ENCODE measurements around the gene ZSCAN12. TPM values are rescaled to one million over a fixed set of nuclear protein-coding genes. Genes with fewer than 3 reads are reported as not detected.
"Not testable (repeated sequence)": the region's sequence is repeated elsewhere in the genome, so short reads cannot be mapped to it uniquely, and the experiment has no call there.

ZSCAN12 gene
- total RNA-seq, 1 donor from 2014 or later, result 6.2 TPM

DNA sequence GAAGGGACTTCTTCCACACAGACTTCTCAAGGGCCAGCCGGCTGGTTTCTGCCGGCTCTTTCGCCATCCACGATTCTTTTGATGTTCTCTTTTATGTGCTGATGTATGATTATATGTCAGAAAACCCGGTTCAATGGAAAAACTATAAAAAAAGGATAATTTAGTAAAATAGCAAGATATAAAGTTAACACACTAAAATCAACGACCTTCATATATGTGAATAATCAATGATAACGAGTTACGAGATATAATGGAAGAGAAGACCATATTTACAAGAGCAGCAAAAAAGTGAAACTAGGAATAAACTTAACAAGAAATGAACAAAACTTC lies 540 bp upstream of the ZSCAN12 start:
- intact Hi-C loops (cut with micrococcal nuclease), result no loop called here

DNA sequence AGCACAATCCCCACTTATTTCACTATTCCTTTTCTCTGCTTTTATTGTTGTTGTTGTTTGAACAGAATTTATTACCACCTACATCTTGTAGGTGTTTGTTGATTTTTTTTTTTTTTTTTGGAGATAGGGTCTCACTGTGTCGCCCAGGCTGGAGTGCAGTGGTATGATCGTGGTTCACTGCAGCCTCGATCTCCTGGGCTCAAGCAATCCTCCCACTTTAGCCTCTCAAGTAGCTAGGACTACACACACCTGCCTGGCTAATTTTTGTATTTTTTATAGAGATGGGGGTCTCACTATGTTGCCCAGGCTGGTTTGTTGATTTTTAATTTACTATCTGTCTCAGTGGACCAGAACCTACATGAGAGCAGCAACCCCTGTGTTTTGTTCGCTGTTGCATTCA lies 3.6 kb downstream of the ZSCAN12 start:
- intact Hi-C loops (cut with micrococcal nuclease), result loop anchor here (5.0 kb wide), 1 partner anchor 584 kb away; a partner anchor contains a TSS

DNA sequence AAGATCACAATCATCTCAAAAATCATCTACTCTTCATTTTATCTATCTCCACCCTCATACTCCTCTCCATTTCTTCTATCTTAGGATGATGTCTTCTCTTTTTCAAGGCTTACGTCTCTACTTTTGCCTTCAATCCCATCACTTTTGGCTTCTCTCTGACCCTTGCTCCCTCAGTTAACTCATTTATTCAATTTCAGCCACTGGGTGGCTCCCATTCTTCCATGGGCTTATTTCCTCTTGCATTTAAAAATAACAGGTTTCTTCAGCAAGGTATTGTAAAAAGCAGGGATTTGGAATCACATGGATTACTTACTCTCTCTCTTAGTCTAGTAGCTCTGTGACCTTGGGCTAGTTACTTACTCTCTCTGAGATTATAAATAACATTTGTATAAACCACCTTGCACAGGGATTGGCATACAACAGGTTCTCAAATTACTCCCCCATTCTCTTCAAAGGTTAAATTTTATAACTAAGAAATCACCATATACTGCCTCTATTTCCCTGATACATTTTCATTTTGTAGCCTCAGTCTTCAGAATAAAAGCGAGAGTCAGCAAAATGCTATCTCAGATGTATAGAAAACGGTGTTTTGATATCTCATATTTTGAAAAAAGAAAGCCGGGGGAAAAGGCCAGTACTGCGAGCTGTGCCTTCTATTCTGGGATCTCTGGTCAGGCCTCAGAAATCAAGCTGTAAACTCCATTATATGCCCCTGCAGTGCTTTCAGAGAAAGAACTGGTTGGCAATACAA lies 5.5 kb downstream of the ZSCAN12 start:
- intact Hi-C loops (cut with micrococcal nuclease), result loop anchor here (1.0 kb wide), 1 partner anchor 186 kb away; no protein-coding TSS in a partner anchor

DNA sequence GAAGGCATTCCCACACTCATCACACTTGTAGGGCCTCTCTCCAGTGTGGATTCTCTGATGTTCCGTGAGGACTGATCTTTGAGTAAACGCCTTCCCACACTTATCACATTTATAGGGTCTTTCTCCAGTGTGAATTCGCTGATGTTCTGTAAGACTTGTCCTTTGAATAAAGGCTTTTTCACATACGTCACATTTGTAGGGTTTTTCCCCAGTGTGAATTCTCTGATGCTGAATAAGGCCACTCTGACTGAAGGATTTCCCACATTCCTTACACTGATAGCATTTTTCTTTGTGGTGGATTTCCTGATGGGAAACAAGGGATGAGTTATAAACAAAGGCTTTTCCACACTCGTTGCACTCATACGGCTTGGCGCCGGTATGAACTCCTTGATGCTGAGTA lies 8.9 kb downstream of the ZSCAN12 start:
- intact Hi-C loops (cut with micrococcal nuclease), result no loop called here

DNA sequence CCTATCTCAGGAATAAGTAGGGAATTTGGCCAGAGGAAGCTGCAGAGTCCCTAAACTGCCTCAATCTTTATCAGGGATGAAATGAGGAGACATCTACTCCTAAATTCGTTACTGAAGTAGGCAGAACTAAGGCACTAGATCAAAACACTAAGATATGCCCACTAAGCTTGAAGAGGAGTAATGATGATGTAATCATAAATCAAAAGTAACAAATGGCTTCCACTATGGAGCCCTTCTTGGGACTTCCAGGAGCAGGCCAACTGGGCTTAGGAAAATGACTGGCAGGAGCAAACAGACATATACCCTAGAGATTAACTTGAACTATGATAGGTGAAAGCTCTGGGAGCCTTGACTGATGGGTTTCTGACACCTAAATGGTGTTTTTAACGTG lies 15.4 kb downstream of the ZSCAN12 start:
- intact Hi-C loops (cut with micrococcal nuclease), result no loop called here

DNA sequence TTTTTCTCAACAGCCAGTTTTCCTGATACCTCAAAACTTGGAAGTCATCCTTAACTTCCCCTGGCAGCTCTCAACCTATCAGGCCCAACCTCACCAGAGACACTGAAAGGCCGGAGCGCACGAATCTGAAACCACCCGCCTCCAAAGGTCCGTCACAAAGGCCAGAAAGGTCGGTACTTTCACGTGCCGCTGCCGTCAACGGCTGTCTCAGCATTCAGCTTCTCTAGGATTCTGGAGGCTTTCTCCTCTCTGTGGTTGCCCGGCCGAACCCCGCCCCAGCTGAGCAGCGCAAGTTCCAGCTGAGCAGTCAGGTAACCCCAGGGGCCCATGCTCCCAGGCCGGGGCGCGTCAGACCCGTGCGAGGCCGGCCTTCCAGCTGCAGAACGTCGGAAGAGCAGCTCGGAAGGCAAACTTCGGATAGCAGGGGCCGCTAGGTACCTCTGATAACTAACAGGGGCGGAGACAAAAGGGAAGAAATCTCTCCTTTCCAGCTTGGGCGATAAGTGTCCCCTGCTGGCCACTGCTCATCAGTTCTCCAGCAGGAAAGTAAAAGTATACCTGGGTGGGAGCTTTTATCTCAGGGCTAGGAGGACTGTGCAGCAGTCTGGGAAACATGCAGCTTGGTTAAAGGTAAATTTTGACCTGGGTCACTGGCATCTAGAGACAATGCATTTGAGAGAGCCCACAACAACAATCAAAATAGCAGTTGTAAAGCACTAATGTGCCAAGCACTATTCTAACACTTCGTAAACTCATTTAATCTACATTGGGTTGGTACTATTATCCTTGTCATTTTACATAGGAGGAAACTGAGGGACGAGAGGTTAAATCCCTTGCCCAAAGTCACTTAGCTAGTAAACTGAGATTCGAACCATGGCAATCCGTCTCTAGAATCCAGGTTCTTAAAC lies 16.1 kb downstream of the ZSCAN12 start:
- intact Hi-C loops (cut with micrococcal nuclease), result loop anchor here (2.0 kb wide), 1 partner anchor 15 kb away; the partner anchor contains the start of gene ZSCAN12

DNA sequence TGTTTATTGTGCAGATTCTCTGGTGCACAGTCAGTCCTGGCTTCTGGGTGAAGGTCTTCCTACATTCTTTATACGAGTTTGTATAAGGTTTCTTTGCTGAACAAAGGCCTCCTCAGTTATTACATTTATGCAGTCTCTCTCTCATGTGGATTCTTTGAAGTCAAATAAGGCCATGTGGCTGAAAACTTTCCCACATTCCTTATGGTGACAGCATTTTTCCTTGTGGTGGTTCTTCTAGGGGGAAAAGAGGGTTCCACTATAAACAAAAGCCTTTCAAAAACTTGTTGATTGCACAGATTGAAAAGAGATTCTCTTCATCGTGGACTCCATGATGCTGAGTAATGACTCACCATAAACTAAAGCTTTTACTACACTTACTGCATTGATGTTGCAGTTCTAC lies 19.2 kb downstream of the ZSCAN12 start:
- intact Hi-C loops (cut with micrococcal nuclease), result no loop called here

DNA sequence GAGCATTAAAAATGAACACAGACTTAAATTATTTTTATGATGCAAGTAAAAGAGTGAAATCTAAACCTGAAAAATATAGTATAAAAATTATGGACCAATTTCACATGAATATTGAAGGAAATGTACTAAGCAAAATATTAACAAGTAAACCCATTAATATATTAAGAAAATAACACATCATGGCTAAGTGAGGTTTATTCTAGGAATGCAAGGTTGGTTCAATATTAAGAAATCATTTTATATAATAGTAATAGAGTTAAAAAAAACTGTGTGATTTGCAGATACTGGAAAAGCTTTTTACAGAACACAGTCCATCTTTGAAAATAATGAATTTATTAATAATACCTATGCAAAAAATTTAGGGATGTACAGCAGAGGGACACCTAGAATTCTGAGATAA lies 20.9 kb downstream of the ZSCAN12 start:
- intact Hi-C loops (cut with micrococcal nuclease), result no loop called here

DNA sequence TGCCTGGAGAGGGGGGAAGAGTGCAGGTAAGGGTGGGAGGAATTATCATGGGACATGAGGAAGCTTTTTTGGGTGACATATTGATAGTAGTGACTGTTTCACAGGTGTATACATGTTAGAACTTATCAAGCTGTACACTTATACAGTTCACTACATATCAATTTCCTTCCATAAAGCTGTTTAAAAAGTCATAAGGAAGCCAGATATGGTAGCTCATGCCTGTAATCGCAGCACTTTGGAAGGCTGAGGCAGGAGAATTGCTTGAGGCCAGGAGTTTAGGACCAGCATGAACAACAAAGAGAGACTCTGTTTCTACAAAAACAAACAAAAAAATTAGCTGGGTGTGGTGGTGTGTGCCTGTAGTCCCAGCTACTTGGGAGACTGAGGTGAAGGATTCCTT lies 21.7 kb downstream of the ZSCAN12 start:
- intact Hi-C loops (cut with micrococcal nuclease), result no loop called here

DNA sequence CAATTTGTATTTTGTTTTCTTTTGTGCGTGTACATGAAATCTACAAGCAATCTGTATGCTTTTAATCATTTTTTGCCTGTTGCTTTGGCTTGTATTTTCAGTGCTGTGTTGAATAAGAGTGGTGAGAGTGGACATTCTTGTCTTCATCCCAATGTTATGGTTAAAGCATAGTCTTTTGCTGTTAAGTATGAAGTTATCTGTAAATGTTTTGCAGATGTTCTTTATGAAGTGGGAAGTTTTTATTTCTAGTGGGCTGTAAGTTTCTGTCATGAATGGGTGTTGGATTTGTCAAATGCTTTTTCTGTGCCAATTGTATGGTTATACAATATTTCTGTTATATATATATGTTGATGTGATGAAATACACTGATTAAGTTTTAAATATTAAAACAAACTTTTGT lies 25.6 kb downstream of the ZSCAN12 start:
- intact Hi-C loops (cut with micrococcal nuclease), result no loop called here

DNA sequence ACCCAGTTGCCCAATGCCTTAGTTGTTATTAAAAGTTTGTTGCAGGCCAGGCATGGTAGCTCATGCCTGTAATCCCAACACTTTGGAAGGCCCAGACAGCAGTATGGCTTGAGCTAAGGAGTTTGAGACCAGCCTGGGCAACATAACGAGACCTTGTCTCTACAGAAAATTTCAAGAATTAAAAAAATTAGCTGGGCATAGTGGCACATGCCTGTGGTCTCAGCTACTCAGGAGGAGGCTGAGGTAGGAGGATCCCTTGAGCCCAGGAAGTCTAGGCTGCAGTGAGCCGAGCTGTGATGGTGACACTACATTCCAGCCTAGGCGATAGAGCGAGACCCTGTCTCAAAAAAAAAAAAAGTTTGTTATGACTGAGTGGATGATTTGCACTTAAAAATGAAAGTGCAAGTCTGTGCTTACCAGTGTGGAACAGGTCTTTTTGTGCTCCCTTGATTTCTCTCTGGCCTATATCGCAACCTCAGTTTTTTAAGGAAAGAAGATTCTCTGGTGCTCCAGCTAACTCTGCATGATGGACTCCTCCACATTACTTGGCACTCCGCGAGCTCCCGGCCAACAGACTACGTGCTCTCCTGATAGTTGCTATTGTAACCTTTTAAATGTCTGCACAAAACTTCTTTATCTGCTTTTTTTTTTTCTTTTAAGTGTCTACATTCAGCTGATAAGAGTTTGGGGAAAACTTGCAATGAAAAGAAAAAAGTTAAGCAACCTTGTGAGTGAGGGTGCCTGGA lies 27.7 kb downstream of the ZSCAN12 start:
- intact Hi-C loops (cut with micrococcal nuclease), result no loop called here

DNA sequence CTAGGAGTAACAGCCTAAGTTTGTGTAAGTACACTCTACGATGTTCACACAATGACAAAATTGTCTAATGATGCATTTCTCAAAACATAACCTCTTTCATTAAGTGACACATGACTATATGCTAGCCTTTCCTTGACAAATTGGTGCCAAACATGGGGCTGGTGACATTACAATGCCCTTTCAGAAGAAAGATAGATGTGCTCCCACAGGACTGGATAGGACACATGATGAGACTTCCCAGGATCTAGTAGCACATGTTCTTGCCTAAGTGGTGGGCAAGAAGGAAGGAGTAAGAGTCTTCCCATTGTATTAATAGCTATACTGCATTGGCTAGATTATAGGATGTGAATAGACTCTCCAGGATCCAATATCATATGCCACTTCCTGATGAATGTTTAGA lies 28.3 kb downstream of the ZSCAN12 start:
- intact Hi-C loops (cut with micrococcal nuclease), result no loop called here

DNA sequence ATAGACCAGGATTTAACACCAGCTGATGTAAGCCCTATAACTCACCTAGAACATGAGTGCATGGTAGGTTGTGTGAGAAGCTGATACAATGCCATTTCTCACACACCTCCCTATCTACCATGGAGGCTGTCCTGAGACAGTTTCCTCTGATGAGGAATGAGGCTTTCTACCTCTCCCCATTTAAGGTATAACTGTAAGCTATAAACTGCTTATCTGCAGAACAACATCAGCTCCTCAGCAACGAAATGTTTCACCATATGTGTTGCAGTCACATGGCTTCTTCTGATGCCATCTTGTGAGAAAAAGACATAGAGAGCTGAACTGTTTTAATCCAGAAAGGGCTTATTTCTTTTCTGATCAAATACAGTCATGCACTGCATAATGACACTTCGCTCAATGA lies 29.1 kb downstream of the ZSCAN12 start:
- intact Hi-C loops (cut with micrococcal nuclease), result no loop called here

DNA sequence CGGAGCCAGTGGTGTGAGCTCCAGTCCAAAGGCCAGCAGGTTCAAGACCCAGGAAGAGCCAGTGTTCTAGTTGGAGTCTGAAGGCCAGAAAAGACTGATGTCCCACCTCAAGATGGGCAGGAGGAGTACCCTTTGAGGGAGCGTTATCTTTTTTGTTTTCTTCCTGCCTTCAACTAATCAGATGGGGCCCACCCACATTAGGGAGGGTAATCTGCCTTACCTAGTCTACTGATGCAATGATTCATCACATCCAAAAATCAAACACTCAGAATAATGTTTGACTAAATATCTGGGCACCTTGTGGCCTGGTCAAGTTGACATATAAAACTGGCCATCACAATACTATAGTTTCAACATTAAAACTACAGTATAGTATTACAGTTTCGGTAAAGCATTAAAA lies 30.1 kb downstream of the ZSCAN12 start:
- intact Hi-C loops (cut with micrococcal nuclease), result no loop called here

DNA sequence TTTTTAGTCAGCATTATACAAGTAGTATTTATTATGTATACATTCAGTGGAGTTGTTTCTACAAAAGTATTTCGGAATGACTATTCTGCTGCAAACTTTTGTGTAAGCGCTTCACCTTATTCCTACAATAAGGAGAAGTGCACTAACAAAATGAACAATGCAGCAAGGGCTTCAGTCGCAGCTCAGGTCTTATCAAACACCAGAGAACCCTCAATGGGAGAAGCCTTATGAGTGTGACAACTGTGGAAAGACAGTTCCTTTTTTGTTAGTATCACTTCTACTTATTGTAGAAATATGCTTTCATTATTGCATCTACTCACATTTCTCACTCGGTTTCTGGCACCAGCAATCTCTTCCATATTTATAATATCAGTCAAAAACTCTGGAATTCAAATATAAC lies 31.0 kb downstream of the ZSCAN12 start:
- intact Hi-C loops (cut with micrococcal nuclease), result no loop called here

DNA sequence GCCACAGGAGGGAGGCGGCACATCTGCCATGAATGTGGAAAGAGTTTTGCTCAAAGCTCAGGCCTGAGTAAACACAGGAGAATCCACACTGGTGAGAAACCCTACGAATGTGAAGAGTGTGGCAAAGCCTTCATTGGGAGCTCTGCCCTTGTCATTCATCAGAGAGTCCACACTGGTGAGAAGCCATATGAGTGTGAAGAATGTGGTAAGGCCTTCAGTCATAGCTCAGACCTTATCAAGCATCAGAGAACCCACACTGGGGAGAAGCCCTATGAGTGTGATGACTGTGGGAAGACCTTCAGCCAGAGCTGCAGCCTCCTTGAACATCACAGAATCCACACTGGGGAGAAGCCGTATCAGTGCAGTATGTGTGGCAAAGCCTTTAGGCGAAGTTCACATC lies 34.0 kb downstream of the ZSCAN12 start:
- intact Hi-C loops (cut with micrococcal nuclease), result not testable (repeated sequence)

DNA sequence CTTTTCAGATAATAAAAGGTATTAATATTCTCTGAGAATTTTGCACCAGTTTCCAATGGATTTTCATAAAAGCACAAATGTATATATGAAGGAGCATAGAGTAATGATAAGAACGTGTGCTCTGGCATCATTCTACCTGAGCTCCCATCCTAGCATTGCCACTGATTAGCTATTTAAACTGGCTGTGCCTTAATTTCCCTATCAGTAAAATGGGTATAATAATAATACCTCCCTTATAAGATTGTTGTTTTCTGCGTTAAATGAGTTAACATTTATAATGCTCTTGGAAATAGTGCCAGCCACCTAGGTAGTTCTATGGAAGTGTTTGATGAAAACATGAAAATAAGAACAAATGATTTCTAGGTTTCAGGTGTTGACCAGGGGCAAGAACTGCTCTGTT lies 38.6 kb downstream of the ZSCAN12 start:
- intact Hi-C loops (cut with micrococcal nuclease), result no loop called here

DNA sequence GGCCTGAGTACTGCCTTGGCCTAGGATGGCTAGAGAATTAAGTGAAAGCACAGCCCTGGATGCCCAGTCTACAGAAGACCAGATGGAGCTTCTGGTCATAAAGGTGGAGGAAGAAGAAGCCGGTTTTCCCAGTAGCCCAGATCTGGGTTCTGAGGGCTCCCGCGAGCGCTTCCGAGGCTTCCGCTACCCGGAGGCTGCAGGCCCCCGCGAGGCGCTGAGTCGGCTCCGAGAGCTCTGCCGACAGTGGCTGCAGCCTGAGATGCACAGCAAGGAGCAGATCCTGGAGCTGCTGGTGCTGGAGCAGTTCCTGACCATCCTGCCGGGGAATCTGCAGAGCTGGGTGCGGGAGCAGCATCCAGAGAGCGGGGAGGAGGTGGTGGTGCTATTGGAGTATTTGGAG lies 40.0 kb downstream of the ZSCAN12 start:
- intact Hi-C loops (cut with micrococcal nuclease), result loop anchor here (5.0 to 10.0 kb wide), 4 partner anchors 147 to 1195 kb away; a partner anchor contains a TSS

DNA sequence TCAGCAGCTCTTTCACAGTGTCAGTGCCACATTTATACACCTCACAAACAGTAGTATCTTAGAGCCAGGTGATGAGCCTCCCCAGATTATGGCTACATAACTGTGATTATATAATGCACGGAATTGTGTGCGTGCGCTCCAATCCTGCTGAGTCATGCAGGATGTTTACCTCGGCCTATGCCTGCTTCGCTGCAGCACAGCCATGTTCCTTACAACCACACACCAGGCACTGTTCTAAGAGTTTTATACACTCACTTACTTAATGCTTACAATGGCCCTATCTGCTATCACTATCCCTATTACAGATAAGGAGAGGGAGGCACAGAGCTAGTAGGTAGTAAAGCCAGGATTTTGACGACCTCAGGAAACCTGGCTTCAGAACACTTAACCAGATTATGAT lies 42.5 kb downstream of the ZSCAN12 start:
- intact Hi-C loops (cut with micrococcal nuclease), result loop anchor here (2.0 to 10.0 kb wide), 7 partner anchors 86 to 1192 kb away; partner anchors contain the start of genes ZNF165 and ZSCAN23

DNA sequence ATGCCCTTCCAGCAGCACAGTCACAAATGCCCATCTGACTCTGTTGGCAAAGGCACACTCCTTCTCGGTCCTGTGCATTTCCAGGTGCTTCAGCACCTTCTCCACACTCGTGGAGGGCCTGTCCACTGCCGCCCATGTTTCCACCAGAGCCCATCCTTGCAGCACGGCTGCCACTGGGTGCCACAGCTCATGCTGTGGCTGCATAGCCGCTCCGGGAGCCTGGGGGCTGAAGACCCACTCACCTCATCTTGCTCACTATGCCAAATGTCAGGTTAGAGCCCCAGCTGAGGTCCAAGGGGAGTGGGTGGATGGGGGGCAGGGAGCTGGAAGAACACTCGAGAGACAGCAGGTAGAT lies 42.9 kb downstream of the ZSCAN12 start:
- intact Hi-C loops (cut with micrococcal nuclease), result loop anchor here (1.0 to 10.0 kb wide), 12 partner anchors 86 to 1192 kb away; partner anchors contain the start of genes ZNF165, ZSCAN16, ZSCAN23 and ZSCAN26
